Chondrocyte (in vitro differentiated cells): ENCODE results near the gene TRIM71. TPM values are rescaled to one million over a fixed set of nuclear protein-coding genes. Genes with fewer than 3 reads are reported as not detected.
A peak's percentile ranks its signal among the peaks of the same experiment; 100 is the strongest.
"Not testable (repeated sequence)": the region's sequence is repeated elsewhere in the genome, so short reads cannot be mapped to it uniquely, and the experiment has no call there.

Source experiments
- DNase-seq: peaks from one replicate; pipeline ENCODE4 v3.0.0; 2021; ENCODE audit warnings: mixed read lengths, low spot score
- H3K27ac Mint-ChIP-seq: one replicate; pipeline ENCODE4 v1.8.0; 2021; ENCODE audit warnings: mild to moderate bottlenecking, moderate library complexity, mixed read lengths; ENCODE audit not compliant: unreplicated experiment
- H3K27me3 Mint-ChIP-seq: 2 replicates; pipeline ENCODE4 v1.8.0; 2021; ENCODE audit warnings: low read depth, mixed read lengths
- H3K36me3 Mint-ChIP-seq: 2 replicates; pipeline ENCODE4 v1.8.0; 2021; ENCODE audit warnings: low read depth, mixed read lengths
- H3K4me1 Mint-ChIP-seq: 2 replicates; pipeline ENCODE4 v1.8.0; 2021; ENCODE audit warnings: low read depth, mild to moderate bottlenecking, mixed read lengths
- H3K4me3 Mint-ChIP-seq: one replicate; pipeline ENCODE4 v1.8.0; 2021; ENCODE audit warnings: mild to moderate bottlenecking, moderate library complexity, mixed read lengths; ENCODE audit not compliant: unreplicated experiment
- H3K9me3 Mint-ChIP-seq: 2 replicates; pipeline ENCODE4 v1.8.0; 2021; ENCODE audit warnings: low read depth, mixed read lengths
- CTCF ChIP-seq: fragments of 200-600 bp; sonication (generic); IDR thresholded peaks from 2 replicates; pipeline ENCODE4 v1.5.0; 2021; ENCODE audit warnings: antibody characterized with exemption, mild to moderate bottlenecking, moderate library complexity
- long read RNA-seq: library from polyadenylated mRNA; stranded (forward); transcript quantifications from one replicate; pipeline ENCODE4 v2.0.0, GENCODE V29; 2021
- total RNA-seq: library from RNA; stranded (reverse); gene quantifications from 3 replicates; pipeline ENCODE4 v1.2.1, GENCODE V29; 2021

The TRIM71 gene
- total RNA-seq, result 0.05 to 0.17 TPM (median 0.08 TPM) in 3 replicates
- long read RNA-seq, result 0 reads

GRCh38 chr3:32817558-32818228 is at the start of gene TRIM71:
TRIM71 (plus strand) TSS chr3:32817997; CDS start chr3:32818081, 84 bp downstream.
- Mint-ChIP-seq H3K27me3 (peaks cover 49% of the 10 kb centered on the region), H3K9me3 (peaks cover 6% of the 10 kb centered on the region), H3K4me1 (peaks cover 20% of the 10 kb centered on the region), H3K4me3 (peak within 1 kb of the TSS; percentile 82), H3K36me3 (peaks cover 5% of the 10 kb centered on the region), H3K27ac (no peak within 1 kb of the TSS)
- TF ChIP-seq CTCF, result no peak
- DNase-seq, result peak; percentile 61

- Mint-ChIP-seq H3K9me3 (no peaks in the 10 kb centered on the region), H3K4me1 (peaks cover 4% of the 10 kb centered on the region), H3K4me3 (no peak overlapping the region), H3K36me3 (peaks cover 9% of the 10 kb centered on the region), H3K27me3 (no peaks in the 10 kb centered on the region), H3K27ac (no peak overlapping the region)
- TF ChIP-seq CTCF, result no peak
- DNase-seq, result no peak
Measured at GRCh38 chr3:32778389-32778788, 39.4 kb upstream of the TRIM71 start.

- Mint-ChIP-seq H3K9me3 (no peaks in the 10 kb centered on the region), H3K4me1 (peaks cover 4% of the 10 kb centered on the region), H3K27ac (no peak overlapping the region), H3K27me3 (no peaks in the 10 kb centered on the region), H3K4me3 (peak overlapping the region; percentile 80), H3K36me3 (peaks cover 5% of the 10 kb centered on the region)
- no peak for DNase-seq
- TF ChIP-seq CTCF, result no peak
Measured at GRCh38 chr3:32780071-32780734, 37.6 kb upstream of the TRIM71 start.

GRCh38 chr3:32780735-32781210 is 37.0 kb upstream of the TRIM71 start:
- no peaks in the 10 kb centered on the region for H3K9me3 Mint-ChIP-seq
- peaks cover 4% of the 10 kb centered on the region for H3K4me1 Mint-ChIP-seq
- peaks cover 2% of the 10 kb centered on the region for H3K36me3 Mint-ChIP-seq
- H3K27me3 Mint-ChIP-seq, result no peaks in the 10 kb centered on the region
- H3K27ac Mint-ChIP-seq, result peak overlapping the region; percentile 90
- TF ChIP-seq CTCF, result no peak
- peak overlapping the region; percentile 80 for H3K4me3 Mint-ChIP-seq
- DNase-seq, result no peak

- peak overlapping the region; percentile 80 for H3K4me3 Mint-ChIP-seq
- DNase-seq, result peak; percentile 91
- H3K36me3 Mint-ChIP-seq, result no peaks in the 10 kb centered on the region
- H3K27me3 Mint-ChIP-seq, result no peaks in the 10 kb centered on the region
- H3K9me3 Mint-ChIP-seq, result no peaks in the 10 kb centered on the region
- H3K27ac Mint-ChIP-seq, result peak overlapping the region; percentile 90
- peaks cover 4% of the 10 kb centered on the region for H3K4me1 Mint-ChIP-seq
- TF ChIP-seq CTCF, result peak; percentile 90
Measured at GRCh38 chr3:32781211-32781968, 36.4 kb upstream of the TRIM71 start.

- not testable (repeated sequence) for H3K27me3 Mint-ChIP-seq, H3K9me3 Mint-ChIP-seq, DNase-seq, H3K27ac Mint-ChIP-seq, H3K4me1 Mint-ChIP-seq, H3K36me3 Mint-ChIP-seq
- H3K4me3 Mint-ChIP-seq, result peak overlapping the region; percentile 28
Measured at GRCh38 chr3:32781969-32782270, 35.9 kb upstream of the TRIM71 start.
